HFF-Myc (cell line): ENCODE measurements around the gene MRGPRX2.

Experiments
- DNase-seq: peaks from one replicate; pipeline ENCODE4 v3.0.0-alpha.2; 2011; ENCODE audit warnings: low read depth; ENCODE audit errors: extremely low read depth
- H3K4me3 ChIP-seq: replicated peaks from 2 replicates; pipeline ENCODE4 v1.5.1; 2011; ENCODE audit warnings: low read depth, mild to moderate bottlenecking, control low read depth, low read length
- CTCF ChIP-seq: IDR thresholded peaks from 2 replicates; pipeline ENCODE4 v1.5.1; 2012; ENCODE audit warnings: mild to moderate bottlenecking, low read depth, low read length, control low read depth; ENCODE audit errors: missing control alignments

Gene MRGPRX2

GRCh38 chr11:19099093-19099492 is 38.6 kb upstream of the MRGPRX2 start:
- no peak for DNase-seq
- TF ChIP-seq CTCF, result no peak
- H3K4me3 ChIP-seq, result no peak overlapping the region

- TF ChIP-seq CTCF, result no peak
- no peak overlapping the region for H3K4me3 ChIP-seq
- DNase-seq, result no peak
Observed at GRCh38 chr11:19094859-19095258, 34.3 kb upstream of the MRGPRX2 start.

GRCh38 chr11:19093976-19094375 is 33.5 kb upstream of the MRGPRX2 start:
- no peak for TF ChIP-seq CTCF
- H3K4me3 ChIP-seq, result no peak overlapping the region
- no peak for DNase-seq

- DNase-seq, result no peak
- TF ChIP-seq CTCF, result no peak
- no peak overlapping the region for H3K4me3 ChIP-seq
Observed at GRCh38 chr11:19092850-19093249, 32.3 kb upstream of the MRGPRX2 start.

GRCh38 chr11:19092342-19092741 is 31.8 kb upstream of the MRGPRX2 start:
- H3K4me3 ChIP-seq, result no peak overlapping the region
- no peak for TF ChIP-seq CTCF
- DNase-seq, result no peak

- H3K4me3 ChIP-seq, result no peak overlapping the region
- no peak for TF ChIP-seq CTCF
- no peak for DNase-seq
Observed at GRCh38 chr11:19091366-19091765, 30.8 kb upstream of the MRGPRX2 start.

GRCh38 chr11:19089421-19089820 is 28.9 kb upstream of the MRGPRX2 start:
- DNase-seq, result no peak
- H3K4me3 ChIP-seq, result no peak overlapping the region
- no peak for TF ChIP-seq CTCF
